Neural progenitor cell (in vitro differentiated cells): ENCODE data around the gene PDK3.

Experiments used
- CTCF ChIP-seq: fragments of 200-600 bp; sonication (generic); IDR thresholded peaks from 2 replicates; pipeline ENCODE4 v1.5.1; 2017; ENCODE audit warnings: antibody characterized with exemption, mild to moderate bottlenecking
- EZH2 ChIP-seq: fragments of 200-600 bp; sonication (generic); IDR thresholded peaks from 2 replicates; pipeline ENCODE4 v1.6.1; 2017; ENCODE audit warnings: antibody characterized with exemption, mild to moderate bottlenecking, moderate library complexity

GRCh38 chrX:24428516-24428915 lies 36.6 kb upstream of the PDK3 start:
- TF ChIP-seq EZH2 (no peak), CTCF (no peak)
